IMR-90 (cell line): ENCODE results near the gene ARSD. TPM values are rescaled to one million over a fixed set of nuclear protein-coding genes. Genes with fewer than 3 reads are reported as not detected.

Experiments used
- ATAC-seq: fragments of 200-7000 bp; cut with Tn5 transposase; 2 replicates; pipeline ENCODE4 v1.9.1; 2020; ENCODE audit warnings: low read depth, mild to moderate bottlenecking, moderate library complexity
- BruUV-seq: library from RNA; stranded (reverse); fragments of 400-500 nt; replicated peaks from 2 replicates; lab custom pipeline; 2021; lab: Mats Ljungman, UMichigan
- CTCF ChIA-PET: fragments of 300-600 bp; formaldehyde crosslinking; extraction: SDS; loops from one replicate; lab custom pipeline; 2021; ENCODE audit warnings: antibody characterized with exemption; lab: Yijun Ruan, JAX
- POLR2A ChIA-PET: fragments of 300-600 bp; sonication (Branson Sonifier 250); formaldehyde crosslinking; loops from one replicate; lab custom pipeline; 2022; ENCODE audit warnings: antibody characterized with exemption; ENCODE audit not compliant: unreplicated experiment; lab: Charles Lee
- DNase-seq: peaks from one replicate; pipeline ENCODE4 v3.0.0; 2013
- H2AFZ ChIP-seq: replicated peaks from 2 replicates; pipeline ENCODE3; 2013; ENCODE audit warnings: low read length, mild to moderate bottlenecking; ENCODE audit not compliant: poor library complexity
- H2AK5ac ChIP-seq: 2 replicates; pipeline ENCODE4 v1.6.1; 2013; ENCODE audit warnings: low read depth, low read length, inconsistent platforms
- H2AK9ac ChIP-seq: replicated peaks from 2 replicates; pipeline ENCODE3; 2013; ENCODE audit warnings: mild to moderate bottlenecking, low read depth, low read length, moderate library complexity; ENCODE audit not compliant: poor library complexity
- H2BK120ac ChIP-seq: 2 replicates; pipeline ENCODE4 v1.6.1; 2013; ENCODE audit warnings: low read depth, low read length, inconsistent platforms
- H2BK15ac ChIP-seq: 3 replicates; pipeline ENCODE4 v1.6.1; 2013; ENCODE audit warnings: low read depth, low read length, inconsistent platforms
- H2BK20ac ChIP-seq: 2 replicates; pipeline ENCODE4 v1.6.1; 2013; ENCODE audit warnings: low read depth, mild to moderate bottlenecking, inconsistent platforms, low read length, moderate library complexity
- H2BK5ac ChIP-seq: 2 replicates; pipeline ENCODE4 v1.6.1; 2013; ENCODE audit warnings: mild to moderate bottlenecking, low read depth, low read length, inconsistent platforms; ENCODE audit not compliant: poor library complexity, severe bottlenecking
- H3K14ac ChIP-seq: replicated peaks from 2 replicates; pipeline ENCODE4 v1.6.1; 2013; ENCODE audit warnings: low read depth, low read length, inconsistent platforms
- H3K18ac ChIP-seq: 2 replicates; pipeline ENCODE4 v1.6.1; 2013; ENCODE audit warnings: low read depth, low read length, control low read depth
- H3K23ac ChIP-seq: 2 replicates; pipeline ENCODE4 v1.6.1; 2013; ENCODE audit warnings: low read depth, low read length, inconsistent platforms
- H3K27ac ChIP-seq: 2 replicates; pipeline ENCODE4 v1.5.1; 2013; ENCODE audit warnings: mild to moderate bottlenecking, control low read depth, low read length; ENCODE audit not compliant: insufficient read depth
- H3K27me3 ChIP-seq: 2 replicates; pipeline ENCODE4 v1.6.1; 2013; ENCODE audit warnings: low read length; ENCODE audit not compliant: control insufficient read depth, insufficient read depth
- H3K36me3 ChIP-seq: 2 replicates; pipeline ENCODE4 v1.6.1; 2013; ENCODE audit warnings: low read length, mixed read lengths; ENCODE audit not compliant: control insufficient read depth, insufficient read depth
- H3K4ac ChIP-seq: 2 replicates; pipeline ENCODE4 v1.6.1; 2013; ENCODE audit warnings: low read depth, low read length, inconsistent platforms
- H3K4me1 ChIP-seq: 2 replicates; pipeline ENCODE4 v1.6.1; 2013; ENCODE audit warnings: low read length, mixed read lengths; ENCODE audit not compliant: control insufficient read depth, insufficient read depth
- H3K4me2 ChIP-seq: 2 replicates; pipeline ENCODE4 v1.6.1; 2013; ENCODE audit warnings: low read depth, mild to moderate bottlenecking, control low read depth, low read length, moderate library complexity
- H3K4me3 ChIP-seq: 2 replicates; pipeline ENCODE4 v1.5.1; 2013; ENCODE audit warnings: low read depth, mild to moderate bottlenecking, control low read depth, low read length, moderate library complexity; ENCODE audit not compliant: insufficient read depth
- H3K56ac ChIP-seq: 2 replicates; pipeline ENCODE4 v1.6.1; 2013; ENCODE audit warnings: low read length, inconsistent platforms; ENCODE audit not compliant: insufficient read depth; ENCODE audit errors: extremely low read depth
- H3K79me1 ChIP-seq, 2 experiments: 2 replicates each; pipeline ENCODE4 v1.6.1; 2013; ENCODE audit warnings: low read length in 2 of 2, inconsistent platforms in 1 of 2, low read depth in 1 of 2
- H3K9ac ChIP-seq: 2 replicates; pipeline ENCODE4 v1.6.1; 2013; ENCODE audit warnings: low read depth, low read length, control low read depth
- H3K9me1 ChIP-seq: 2 replicates; pipeline ENCODE4 v1.6.1; 2013; ENCODE audit warnings: low read length, inconsistent platforms; ENCODE audit not compliant: insufficient read depth
- H3K9me3 ChIP-seq: 2 replicates; pipeline ENCODE4 v1.6.1; 2013; ENCODE audit warnings: low read length; ENCODE audit not compliant: control insufficient read depth, insufficient read depth
- H4K20me1 ChIP-seq: 2 replicates; pipeline ENCODE4 v1.6.1; 2013; ENCODE audit warnings: low read length, inconsistent platforms; ENCODE audit not compliant: insufficient read depth
- H4K5ac ChIP-seq: 2 replicates; pipeline ENCODE4 v1.6.1; 2013; ENCODE audit warnings: mild to moderate bottlenecking, low read depth, low read length, control low read depth
- H4K8ac ChIP-seq, 2 experiments: 2 replicates each; pipeline ENCODE4 v1.6.1; 2013; ENCODE audit warnings: low read depth in 2 of 2, low read length in 2 of 2, control low read depth in 1 of 2, inconsistent platforms in 1 of 2
- H4K91ac ChIP-seq: 2 replicates; pipeline ENCODE4 v1.6.1; 2013; ENCODE audit warnings: low read depth, low read length, inconsistent platforms; ENCODE audit not compliant: insufficient read depth
- BHLHE40 ChIP-seq: fragments of 150-350 bp; IDR thresholded peaks from 2 replicates; pipeline ENCODE4 v1.6.1; 2016; ENCODE audit warnings: mild to moderate bottlenecking, low read depth, low read length
- CHD1 ChIP-seq: IDR thresholded peaks from 2 replicates; pipeline ENCODE4 v1.6.1; 2012; ENCODE audit warnings: low read depth, low read length, improper control_type of control experiment
- CTCF ChIP-seq: conservative IDR thresholded peaks from 2 replicates; pipeline ENCODE4 v1.5.1; 2012; ENCODE audit warnings: mild to moderate bottlenecking, low read depth, low read length, improper control_type of control experiment
- ELK1 ChIP-seq: fragments of 150-350 bp; IDR thresholded peaks from 2 replicates; pipeline ENCODE4 v1.6.1; 2016; ENCODE audit warnings: low read depth, mild to moderate bottlenecking, low read length, moderate library complexity, borderline replicate concordance
- FOS ChIP-seq: fragments of 150-350 bp; IDR thresholded peaks from 2 replicates; pipeline ENCODE4 v1.6.1; 2016; ENCODE audit warnings: low read depth, low read length
- MAFK ChIP-seq: IDR thresholded peaks from 2 replicates; pipeline ENCODE4 v1.6.1; 2012; ENCODE audit warnings: low read depth, low read length, improper control_type of control experiment
- MAZ ChIP-seq: IDR thresholded peaks from 2 replicates; pipeline ENCODE4 v1.6.1; 2012; ENCODE audit warnings: low read depth, mild to moderate bottlenecking, low read length, improper control_type of control experiment, moderate library complexity, borderline replicate concordance
- MXI1 ChIP-seq: IDR thresholded peaks from 2 replicates; pipeline ENCODE4 v1.6.1; 2012; ENCODE audit warnings: low read depth, mild to moderate bottlenecking, low read length, moderate library complexity, borderline replicate concordance
- NFE2L2 ChIP-seq: fragments of 150-350 bp; IDR thresholded peaks from 2 replicates; pipeline ENCODE4 v1.6.1; 2016; ENCODE audit warnings: low read depth, mild to moderate bottlenecking, low read length
- POLR2A ChIP-seq: IDR thresholded peaks from 2 replicates; pipeline ENCODE4 v1.6.1; 2012; ENCODE audit warnings: mild to moderate bottlenecking, low read depth, low read length
- RCOR1 ChIP-seq: IDR thresholded peaks from 2 replicates; pipeline ENCODE4 v1.6.1; 2012; ENCODE audit warnings: mild to moderate bottlenecking, low read length, improper control_type of control experiment; ENCODE audit not compliant: insufficient replicate concordance
- SMC3 ChIP-seq: fragments of 150-350 bp; IDR thresholded peaks from 2 replicates; pipeline ENCODE4 v1.6.1; 2016; ENCODE audit warnings: low read depth, mild to moderate bottlenecking, antibody characterized with exemption, low read length, moderate library complexity
- USF2 ChIP-seq: fragments of 150-350 bp; IDR thresholded peaks from 2 replicates; pipeline ENCODE4 v1.6.1; 2017; ENCODE audit warnings: mild to moderate bottlenecking, antibody characterized with exemption, low read length, low read depth
- WGBS, 2 experiments: methylation state at CpG; one replicate each; pipeline versions ENCODE4 v1.1.5 to v1.1.7; 2013; ENCODE audit warnings: missing lambda C conversion rate in 2 of 2; ENCODE audit not compliant: insufficient read length in 1 of 2; ENCODE audit errors: extremely low coverage in 2 of 2; 5-methylcytosine and 5-hydroxymethylcytosine counted together
- dilution Hi-C: fragments of 300-500 bp; cut with HindIII; formaldehyde crosslinking; loops from one replicate; pipeline ENCODE4 v1.14.3; 2018; ENCODE audit warnings: low sequenced_read_pairs; ENCODE audit not compliant: unreplicated experiment
- in situ Hi-C: fragments of 300-500 bp; cut with MboI; formaldehyde crosslinking; loops from 3 replicates; pipeline ENCODE4 v1.14.3; 2019; ENCODE audit warnings: low sequenced_read_pairs, inconsistent platforms, mixed read lengths
- intact Hi-C: fragments of 100-400 bp; cut with micrococcal nuclease; formaldehyde crosslinking; loops from 2 replicates; pipeline ENCODE4 v1.10.0; 2022
- polyA plus RNA-seq, 3 experiments: library from polyadenylated mRNA; depleted of rRNA; stranded (reverse); fragments of >200 nt; gene quantifications; 2 replicates each; pipeline ENCODE4 v1.2.3, GENCODE V29; 2012; ENCODE audit warnings: low replicate concordance in 1 of 3
- total RNA-seq: library from RNA; depleted of rRNA; stranded (reverse); fragments of >200 nt; gene quantifications from 2 replicates; pipeline ENCODE4 v1.2.3, GENCODE V29; 2012

ARSD gene
- total and polyA plus RNA-seq, 2 of the 4 experiments (the other 2 are of a cell fraction) = 5.1 to 6.3 TPM

GRCh38 chrX:2972391-2972790 lies 43.3 kb upstream of the ARSD start:
- Histone ChIP-seq H4K91ac (no peak overlapping the region), H3K9ac (no peak overlapping the region), H4K8ac (no peak overlapping the region), H2BK20ac (no peak overlapping the region), H4K5ac (no peak overlapping the region), H2AK5ac (no peak overlapping the region), H3K4ac (no peak overlapping the region), H2AK9ac (no peak overlapping the region), H3K27ac (no peak overlapping the region), H3K9me3 (peaks cover 5% of the 10 kb centered on the region; the same call in 1 of the 2 replicates), H2AFZ (no peak overlapping the region), H4K20me1 (no peaks in the 10 kb centered on the region), H3K18ac (no peak overlapping the region), H2BK5ac (no peak overlapping the region), H3K4me1 (no peaks in the 10 kb centered on the region), H3K9me1 (no peaks in the 10 kb centered on the region), H3K27me3 (no peaks in the 10 kb centered on the region), H2BK120ac (no peak overlapping the region), H3K36me3 (no peaks in the 10 kb centered on the region), H3K56ac (no peak overlapping the region), H3K23ac (no peak overlapping the region), H3K4me3 (no peak overlapping the region), H3K14ac (no peak overlapping the region), H2BK15ac (no peak overlapping the region), H3K4me2 (no peak overlapping the region), H3K79me1 (no peaks in the 10 kb centered on the region)
- BruUV-seq = no TSS peak
- WGBS, 2 experiments = 80% methylated on average over 2 of the region's 6 CpGs; no CpG with 5 or more reads in 1 of the 2 experiments
- ATAC-seq (no peak), DNase-seq (no peak)
- TF ChIP-seq MAZ = no peak
- no peak for TF ChIP-seq RCOR1
- no peak for TF ChIP-seq NFE2L2
- no peak for TF ChIP-seq BHLHE40
- TF ChIP-seq MXI1 = no peak
- no peak for TF ChIP-seq CTCF
- TF ChIP-seq POLR2A = no peak
- TF ChIP-seq FOS = no peak
- TF ChIP-seq USF2 = no peak
- TF ChIP-seq ELK1 = no peak
- no peak for TF ChIP-seq MAFK
- no peak for TF ChIP-seq SMC3
- TF ChIP-seq CHD1 = no peak
- dilution Hi-C loops = no loop called here
- intact Hi-C loops = no loop called here
- ChIA-PET CTCF (no interaction called here), POLR2A (no interaction called here)
- in situ Hi-C loops = no loop called here
